Breast epithelium (tissue), 3 donors: ENCODE results near the gene TANC1.

Source experiments
- CTCF ChIP-seq, 3 donors: fragments of 450-650 bp; IDR thresholded peaks; one replicate each; pipeline ENCODE4 v1.5.1; 2016 to 2017; ENCODE audit warnings: antibody characterized with exemption in 3 of 3, mild to moderate bottlenecking in 3 of 3, moderate library complexity in 3 of 3
- POLR2A ChIP-seq: fragments of 450-650 bp; IDR thresholded peaks from one replicate; pipeline ENCODE4 v1.6.1; 2016; ENCODE audit warnings: antibody characterized with exemption, mild to moderate bottlenecking, moderate library complexity

- TF ChIP-seq CTCF (IDR thresholded peaks at IDR 0.05) (no peak), POLR2A (no peak)
These were observed 60.3 kb downstream of the TANC1 start for GRCh38 chr2:159028776-159029175.
